Measurements from ENCODE around the gene PRMT2. TPM values are rescaled to one million over a fixed set of nuclear protein-coding genes. Genes with fewer than 3 reads are reported as not detected.

Gene PRMT2
- total RNA-seq, 1 experiment from 2014 or later = 53.7 TPM

GRCh38 chr21:46613391-46613790 is 22.1 kb upstream of the PRMT2 start:
- H3K4me1 Mint-ChIP-seq = no peaks in the 10 kb centered on the region
- TF ChIP-seq TEAD4 (CRISPR knock-in tag; IDR thresholded peaks at IDR 0.05) = no peak
- no peak for TF ChIP-seq FOXK1 (CRISPR knock-in tag; IDR thresholded peaks at IDR 0.05)
- no peaks in the 10 kb centered on the region; the same call in 1 of the 2 replicates for H3K36me3 Mint-ChIP-seq
- no peak overlapping the region for H3K27ac Mint-ChIP-seq
- no peak overlapping the region for H3K4me3 Mint-ChIP-seq
- H3K27me3 Mint-ChIP-seq (ENCODE audit: low read depth) = no peaks in the 10 kb centered on the region; the same call in none of the 2 replicates
- no peak for ATAC-seq
- H3K9me3 Mint-ChIP-seq = peaks cover 15% of the 10 kb centered on the region
- POLR2A ChIA-PET = no interaction called here
- DNase-seq (ENCODE audit: low spot score) = no peak
- CTCF ChIA-PET = no interaction called here

DNA sequence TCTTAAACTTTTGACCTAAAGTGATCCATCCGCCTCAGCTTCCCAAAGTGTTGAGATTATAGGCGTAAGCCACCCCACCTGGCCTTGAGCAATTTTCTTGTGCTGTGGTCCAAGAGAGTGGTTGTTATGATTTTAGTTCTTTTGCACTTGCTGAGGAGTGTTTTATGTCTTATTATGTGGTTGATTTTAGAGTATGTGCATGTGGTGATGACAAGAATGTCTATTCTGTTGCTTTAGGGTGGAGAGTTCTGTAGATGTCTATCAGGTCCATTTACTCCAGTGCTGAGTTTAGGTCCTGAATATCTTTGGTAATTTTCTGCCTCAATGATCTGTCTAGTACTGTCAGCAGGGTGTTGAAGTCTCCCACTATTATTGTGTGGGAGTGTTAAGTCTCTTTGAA is 19.4 kb upstream of the PRMT2 start:
- no peaks in the 10 kb centered on the region; the same call in none of the 2 replicates for H3K27me3 Mint-ChIP-seq (ENCODE audit: low read depth)
- H3K9me3 Mint-ChIP-seq = peaks cover 8% of the 10 kb centered on the region

DNA sequence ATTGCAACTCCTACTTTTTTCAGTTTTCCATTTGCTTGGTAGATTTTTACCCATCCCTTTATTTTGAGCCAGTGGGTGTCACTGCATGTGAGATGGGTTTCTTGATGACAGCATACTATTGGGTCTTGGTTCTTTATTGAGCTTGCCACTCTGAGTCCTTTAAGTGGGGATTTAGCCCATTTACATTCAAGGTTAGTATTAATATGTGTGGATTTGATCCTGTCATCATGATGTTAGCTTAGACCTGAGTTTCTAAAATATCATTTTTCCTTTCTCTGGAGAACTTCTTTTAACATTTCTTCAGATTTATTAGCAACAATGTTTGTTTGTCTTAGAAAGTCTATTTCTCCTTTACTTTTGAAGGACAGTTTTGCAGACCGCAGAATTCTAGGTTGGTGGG is 18.8 kb upstream of the PRMT2 start:
- no peak for ATAC-seq
- no peak overlapping the region for H3K4me3 Mint-ChIP-seq
- H3K27ac Mint-ChIP-seq = no peak overlapping the region
- no peak for DNase-seq (ENCODE audit: low spot score)
- CTCF ChIA-PET = no interaction called here
- H3K9me3 Mint-ChIP-seq = peaks cover 8% of the 10 kb centered on the region
- peaks cover 14% of the 10 kb centered on the region for H3K4me1 Mint-ChIP-seq
- no peaks in the 10 kb centered on the region; the same call in none of the 2 replicates for H3K27me3 Mint-ChIP-seq (ENCODE audit: low read depth)
- no peaks in the 10 kb centered on the region for H3K36me3 Mint-ChIP-seq
- no peak for TF ChIP-seq RELA (CRISPR knock-in tag; IDR thresholded peaks at IDR 0.05; ENCODE audit: borderline replicate concordance)
- TF ChIP-seq SP1 (CRISPR knock-in tag; conservative IDR thresholded peaks at IDR 0.05) = no peak
- POLR2A ChIA-PET = no interaction called here

More for the DNA sequence above, 19.4 kb upstream of the PRMT2 start:
- H3K36me3 Mint-ChIP-seq = no peaks in the 10 kb centered on the region
- peaks cover 10% of the 10 kb centered on the region for H3K4me1 Mint-ChIP-seq
- no peak overlapping the region for H3K27ac Mint-ChIP-seq
- no peak overlapping the region for H3K4me3 Mint-ChIP-seq
- ATAC-seq (no peak), DNase-seq (ENCODE audit: low spot score) (no peak)
- POLR2A ChIA-PET = no interaction called here
- TF ChIP-seq NR2C2 (CRISPR knock-in tag; IDR thresholded peaks at IDR 0.05) (no peak), MXD4 (CRISPR knock-in tag; IDR thresholded peaks at IDR 0.05; ENCODE audit: borderline replicate concordance) (no peak), RORB (CRISPR knock-in tag; IDR thresholded peaks at IDR 0.05) (no peak), ZNF263 (CRISPR knock-in tag; IDR thresholded peaks at IDR 0.05; ENCODE audit: low read depth) (no peak), ERG (CRISPR knock-in tag; IDR thresholded peaks at IDR 0.05) (no peak), CDX4 (CRISPR knock-in tag; IDR thresholded peaks at IDR 0.05; ENCODE audit: borderline replicate concordance) (no peak), ZNF219 (CRISPR knock-in tag; IDR thresholded peaks at IDR 0.05; ENCODE audit: borderline replicate concordance) (no peak), CREM (CRISPR knock-in tag; IDR thresholded peaks at IDR 0.05) (no peak), ESRRA (CRISPR knock-in tag; IDR thresholded peaks at IDR 0.05; ENCODE audit: borderline replicate concordance) (no peak), SP1 (CRISPR knock-in tag; conservative IDR thresholded peaks at IDR 0.05) (no peak), RELA (CRISPR knock-in tag; IDR thresholded peaks at IDR 0.05; ENCODE audit: borderline replicate concordance) (no peak), ZNF281 (CRISPR knock-in tag; IDR thresholded peaks at IDR 0.05) (no peak)
- TF ChIP-seq, protein P1, sequence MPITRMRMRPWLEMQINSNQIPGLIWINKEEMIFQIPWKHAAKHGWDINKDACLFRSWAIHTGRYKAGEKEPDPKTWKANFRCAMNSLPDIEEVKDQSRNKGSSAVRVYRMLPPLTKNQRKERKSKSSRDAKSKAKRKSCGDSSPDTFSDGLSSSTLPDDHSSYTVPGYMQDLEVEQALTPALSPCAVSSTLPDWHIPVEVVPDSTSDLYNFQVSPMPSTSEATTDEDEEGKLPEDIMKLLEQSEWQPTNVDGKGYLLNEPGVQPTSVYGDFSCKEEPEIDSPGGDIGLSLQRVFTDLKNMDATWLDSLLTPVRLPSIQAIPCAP (CRISPR knock-in tag; IDR thresholded peaks at IDR 0.05) = no peak
- CTCF ChIA-PET = no interaction called here
